ENCODE measurements around the gene HLA-DMA. TPM values are rescaled to one million over a fixed set of nuclear protein-coding genes. Genes with fewer than 3 reads are reported as not detected.

HLA-DMA gene
- total and polyA plus RNA-seq, 2 of the 13 experiments (the other 11 are each of a cell fraction or from before 2014, with no cell fraction given): 0.70 to 0.71 TPM

- TF ChIP-seq TBX2 (CRISPR knock-in tag; IDR thresholded peaks at IDR 0.05; ENCODE audit: borderline replicate concordance) (peak; percentile 9; the same call in 1 of the 2 replicates), MXD1 (CRISPR knock-in tag; IDR thresholded peaks at IDR 0.05) (0 out of 2 replicates have a peak, but pooled peaks have one; percentile 0), ZNF354B (CRISPR knock-in tag; IDR thresholded peaks at IDR 0.05) (0 out of 2 replicates have a peak, but pooled peaks have one; percentile 27), ZNF451 (CRISPR knock-in tag; IDR thresholded peaks at IDR 0.05) (peak; percentile 17; the same call in 1 of the 2 replicates), GATAD2A (CRISPR knock-in tag; IDR thresholded peaks at IDR 0.05) (no peak; the same call in none of the 2 replicates), ZNF780A (CRISPR knock-in tag; IDR thresholded peaks at IDR 0.05) (no peak), ZNF329 (CRISPR knock-in tag; IDR thresholded peaks at IDR 0.05; ENCODE audit: low read depth) (no peak), IRF1 (CRISPR knock-in tag; IDR thresholded peaks at IDR 0.05; ENCODE audit: low read depth) (0 out of 2 replicates have a peak, but pooled peaks have one; percentile 49), ZNF446 (CRISPR knock-in tag; IDR thresholded peaks at IDR 0.05) (0 out of 2 replicates have a peak, but pooled peaks have one; percentile 47), EZH2 (conservative IDR thresholded peaks at IDR 0.05; ENCODE audit: low read depth, low read length) (no peak), ZC3H4 (CRISPR knock-in tag; IDR thresholded peaks at IDR 0.05; ENCODE audit: borderline replicate concordance) (peak; percentile 67), ZBTB20 (CRISPR knock-in tag; IDR thresholded peaks at IDR 0.05; ENCODE audit: borderline replicate concordance, low read depth) (no peak), ZNF34 (CRISPR knock-in tag; IDR thresholded peaks at IDR 0.05; ENCODE audit: borderline replicate concordance) (no peak), ZNF660 (CRISPR knock-in tag; IDR thresholded peaks at IDR 0.05; ENCODE audit: borderline replicate concordance, low read depth) (0 out of 2 replicates have a peak, but pooled peaks have one; percentile 1), ZIK1 (CRISPR knock-in tag; IDR thresholded peaks at IDR 0.05; ENCODE audit: borderline replicate concordance, low read depth) (no peak), ZNF777 (CRISPR knock-in tag; IDR thresholded peaks at IDR 0.05) (peak; percentile 41; the same call in 1 of the 2 replicates), ZNF274 (CRISPR knock-in tag; IDR thresholded peaks at IDR 0.05) (no peak), FOXA3 (CRISPR knock-in tag; IDR thresholded peaks at IDR 0.05) (peak; percentile 3), ZNF510 (CRISPR knock-in tag; IDR thresholded peaks at IDR 0.05; ENCODE audit: low read depth) (peak; percentile 24; the same call in 1 of the 2 replicates), ZNF557 (CRISPR knock-in tag; IDR thresholded peaks at IDR 0.05) (0 out of 2 replicates have a peak, but pooled peaks have one; percentile 82), ZNF264 (CRISPR knock-in tag; IDR thresholded peaks at IDR 0.05) (peak; percentile 84), ZNF878 (CRISPR knock-in tag; IDR thresholded peaks at IDR 0.05) (peak; percentile 67; the same call in 1 of the 2 replicates), PHF8 (CRISPR knock-in tag; IDR thresholded peaks at IDR 0.05) (no peak; the same call in none of the 2 replicates), ZNF101 (CRISPR knock-in tag; IDR thresholded peaks at IDR 0.05; ENCODE audit: borderline replicate concordance, low read depth) (no peak), AGO2 (optimal IDR thresholded peaks at IDR 0.05; ENCODE audit: low read depth, low read length) (peak; percentile 72), DDIT3 (CRISPR knock-in tag; IDR thresholded peaks at IDR 0.05) (no peak)
Observed at GRCh38 chr6:32969685-32970412, 17.0 kb upstream of the HLA-DMA start (continued).
